NCI-H446 (cell line): ENCODE data around the gene PEBP1.

Experiments used
- DNase-seq, 2 experiments: peaks; one replicate each; lab custom pipeline; 2025; lab: John Stamatoyannopoulos, UW

Gene PEBP1

GRCh38 chr12:118193958-118194357, 58.0 kb downstream of the PEBP1 start:
- DNase-seq: no peak
